SW480 (cell line): ENCODE measurements around the gene LTA.
A peak's percentile ranks its signal among the peaks of the same experiment; 100 is the strongest.
"Not testable (repeated sequence)": the region's sequence is repeated elsewhere in the genome, so short reads cannot be mapped to it uniquely, and the experiment has no call there.

Experiments
- DNase-seq: peaks from one replicate; pipeline ENCODE4 v3.0.0-alpha.2; 2016; ENCODE audit warnings: low spot score

Gene LTA

DNA sequence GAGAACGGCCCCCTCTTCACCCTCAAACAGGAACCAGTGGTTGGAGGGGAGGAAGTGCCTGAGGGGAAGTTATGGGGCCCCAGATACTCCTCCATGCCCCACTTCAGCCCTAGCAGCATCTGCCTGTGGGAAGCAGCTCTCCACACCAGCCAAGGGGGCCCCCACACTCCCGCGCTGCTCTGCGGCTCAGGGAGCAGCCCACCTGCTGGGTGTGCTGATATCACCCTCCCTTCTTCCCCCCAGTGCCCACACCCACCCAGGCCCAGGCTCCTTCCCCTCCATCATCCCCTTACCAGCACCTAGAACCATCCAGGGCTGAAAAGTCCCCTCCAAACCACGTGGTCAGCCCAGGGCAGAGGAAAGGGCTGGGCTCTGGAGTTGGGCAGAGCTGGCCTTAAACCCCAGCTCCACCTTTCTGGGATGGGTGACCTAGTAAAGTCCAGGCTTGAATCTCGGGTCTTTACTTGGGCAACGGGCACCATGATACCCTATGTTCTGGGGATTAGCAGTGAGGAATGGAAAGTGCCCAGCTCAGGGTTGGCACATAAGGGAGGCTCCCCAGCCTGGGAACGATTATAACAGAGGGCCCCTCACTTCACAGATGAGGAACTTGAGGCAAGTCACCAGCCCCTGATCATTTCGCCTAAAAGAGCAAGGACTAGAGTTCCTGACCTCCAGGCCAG is 14.7 kb downstream of the LTA start:
- DNase-seq, result no peak

- DNase-seq, result no peak
Measured at GRCh38 chr6:31587791-31588777, 16.0 kb downstream of the LTA start.

DNA sequence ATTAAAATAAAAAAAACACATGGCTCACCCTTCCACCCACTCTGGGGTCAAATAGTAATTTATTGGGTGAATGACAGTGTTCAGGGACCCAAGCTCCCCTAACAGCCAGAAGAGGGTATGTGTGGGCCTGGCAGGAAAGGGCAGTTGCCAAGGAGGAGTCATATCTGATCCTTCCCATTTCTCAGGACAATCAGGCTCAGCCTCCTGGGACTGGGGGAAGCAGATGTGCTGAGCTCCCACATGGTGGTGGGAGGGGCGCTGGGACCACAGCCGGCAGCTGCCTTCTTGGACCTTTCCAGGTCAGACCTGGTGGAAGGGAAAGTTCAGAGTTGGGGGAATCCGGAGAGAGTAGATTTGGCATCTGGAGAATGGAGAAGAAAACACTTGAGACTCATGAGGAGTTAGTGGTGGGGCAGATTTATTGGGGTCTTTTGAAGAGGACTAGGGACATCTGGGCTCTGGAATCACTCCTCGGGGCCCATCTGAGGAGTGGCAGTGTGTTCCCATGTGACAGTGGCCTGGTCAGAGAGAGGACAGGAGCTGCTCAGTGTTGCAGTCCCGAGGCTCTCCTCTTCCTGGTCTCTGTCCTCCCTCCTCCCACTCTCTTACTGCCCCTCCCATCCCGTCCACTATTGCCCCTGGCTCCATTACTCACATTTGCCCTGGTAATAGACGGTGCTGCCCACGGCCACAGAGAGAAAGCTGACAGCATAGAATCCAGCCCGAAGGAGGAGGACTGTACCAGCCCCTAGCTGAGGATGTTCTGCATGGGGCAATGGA is 17.0 kb downstream of the LTA start:
- DNase-seq, result no peak

DNA sequence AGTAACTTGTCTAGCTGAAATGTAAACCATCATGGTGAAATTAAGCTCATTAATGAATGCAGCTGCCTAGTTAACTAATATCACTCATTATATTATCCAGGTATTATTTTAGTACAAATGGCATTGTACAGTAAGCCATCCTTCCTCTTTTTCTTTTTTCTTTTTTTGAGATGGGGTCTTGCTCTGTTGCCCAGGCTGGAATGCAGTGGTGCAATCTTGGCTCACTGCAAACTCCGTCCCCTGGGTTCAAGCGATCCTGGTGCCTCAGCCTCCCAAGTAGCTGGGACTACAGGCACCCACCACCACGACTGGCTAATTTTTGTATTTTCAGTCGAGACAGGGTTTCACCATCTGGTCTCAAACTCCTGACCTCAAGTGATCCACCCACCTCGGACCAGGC is 18.6 kb downstream of the LTA start:
- DNase-seq, result not testable (repeated sequence)

GRCh38 chr6:31592396-31592771 is 20.3 kb downstream of the LTA start:
- no peak for DNase-seq

DNA sequence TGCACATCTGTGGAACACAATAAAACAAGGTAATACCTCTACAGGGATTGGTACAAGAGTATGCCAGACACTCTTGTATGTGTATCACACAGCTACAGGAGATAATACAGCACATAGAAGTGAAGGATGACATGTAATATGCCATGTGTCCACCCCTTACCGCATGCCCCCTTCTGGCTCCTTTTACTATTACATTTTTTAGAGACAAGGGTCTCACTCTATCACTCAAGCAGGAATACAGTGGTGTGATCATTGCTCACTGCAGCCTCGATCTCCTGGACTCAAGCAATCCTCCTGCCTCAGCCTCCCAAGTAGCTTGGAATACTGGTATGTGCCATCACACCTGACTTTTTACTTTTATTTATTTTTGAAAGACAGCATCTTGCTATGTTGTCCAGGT is 24.9 kb downstream of the LTA start:
- DNase-seq, result peak; percentile 50

DNA sequence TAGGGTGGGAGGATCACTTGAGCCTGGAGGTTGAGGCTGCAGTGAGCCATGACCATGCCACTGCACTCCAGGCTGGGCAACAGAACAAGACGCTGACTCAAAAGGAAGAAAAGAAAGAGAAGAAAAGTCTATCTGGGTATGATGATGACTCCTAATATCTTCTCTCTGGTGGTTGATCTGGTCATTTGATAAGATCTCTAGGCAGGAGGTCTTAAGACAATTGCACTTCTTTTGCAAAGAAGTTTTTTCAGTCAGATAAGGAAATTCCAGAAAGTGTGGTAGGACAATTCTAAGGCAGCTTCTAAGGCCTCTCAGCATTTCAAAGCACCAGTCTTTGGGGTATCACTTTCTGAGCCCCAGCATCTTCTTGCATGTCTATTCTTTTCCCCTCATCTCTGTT is 35.2 kb downstream of the LTA start:
- no peak for DNase-seq

- DNase-seq, result no peak
Measured at GRCh38 chr6:31609519-31610406, 37.7 kb downstream of the LTA start.

DNA sequence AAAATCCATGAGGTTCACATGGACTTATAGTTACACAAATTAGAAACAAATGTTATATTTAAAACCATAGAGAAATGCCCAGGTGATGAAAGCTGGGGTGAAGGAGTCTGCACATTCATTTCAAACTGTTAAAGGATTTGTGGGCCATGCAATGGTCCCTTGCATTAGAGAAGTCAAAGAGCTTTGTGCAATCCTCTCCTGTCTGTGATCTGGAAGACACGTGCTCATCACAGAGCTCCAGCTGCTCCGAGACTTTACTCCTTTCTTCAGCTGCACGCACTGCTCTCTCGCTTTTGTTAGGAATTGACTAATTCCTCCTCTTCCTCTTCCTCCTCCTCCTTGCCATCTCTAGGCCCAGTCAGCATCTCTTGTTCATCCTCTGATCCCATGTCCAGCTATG is 38.9 kb downstream of the LTA start:
- no peak for DNase-seq

DNA sequence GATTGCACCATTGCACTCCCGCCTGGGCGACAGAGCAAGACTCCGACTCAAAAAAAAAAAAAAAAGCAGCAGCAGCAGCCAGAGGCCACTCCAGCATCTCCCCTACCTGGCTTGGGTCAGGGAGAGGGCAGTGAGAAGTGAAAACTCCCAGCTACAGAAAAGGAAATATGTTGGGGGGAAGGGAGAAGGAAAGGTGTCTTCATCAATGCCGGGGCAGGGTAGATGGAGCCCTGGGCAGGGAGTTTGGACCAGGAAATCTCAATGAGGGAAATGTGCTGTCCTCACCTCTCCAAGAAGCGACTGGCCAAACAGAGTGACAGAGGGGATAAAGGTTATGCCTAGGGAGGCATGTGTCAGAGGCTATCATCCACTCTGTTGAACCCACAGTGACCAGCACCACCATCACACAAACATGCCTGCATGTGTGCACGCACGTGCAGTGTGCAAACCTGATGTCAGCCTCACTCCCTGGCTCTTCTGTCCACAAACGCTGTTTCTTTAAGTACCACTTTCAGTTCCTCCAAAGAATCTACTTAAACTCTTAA is 42.1 kb downstream of the LTA start:
- no peak for DNase-seq

DNA sequence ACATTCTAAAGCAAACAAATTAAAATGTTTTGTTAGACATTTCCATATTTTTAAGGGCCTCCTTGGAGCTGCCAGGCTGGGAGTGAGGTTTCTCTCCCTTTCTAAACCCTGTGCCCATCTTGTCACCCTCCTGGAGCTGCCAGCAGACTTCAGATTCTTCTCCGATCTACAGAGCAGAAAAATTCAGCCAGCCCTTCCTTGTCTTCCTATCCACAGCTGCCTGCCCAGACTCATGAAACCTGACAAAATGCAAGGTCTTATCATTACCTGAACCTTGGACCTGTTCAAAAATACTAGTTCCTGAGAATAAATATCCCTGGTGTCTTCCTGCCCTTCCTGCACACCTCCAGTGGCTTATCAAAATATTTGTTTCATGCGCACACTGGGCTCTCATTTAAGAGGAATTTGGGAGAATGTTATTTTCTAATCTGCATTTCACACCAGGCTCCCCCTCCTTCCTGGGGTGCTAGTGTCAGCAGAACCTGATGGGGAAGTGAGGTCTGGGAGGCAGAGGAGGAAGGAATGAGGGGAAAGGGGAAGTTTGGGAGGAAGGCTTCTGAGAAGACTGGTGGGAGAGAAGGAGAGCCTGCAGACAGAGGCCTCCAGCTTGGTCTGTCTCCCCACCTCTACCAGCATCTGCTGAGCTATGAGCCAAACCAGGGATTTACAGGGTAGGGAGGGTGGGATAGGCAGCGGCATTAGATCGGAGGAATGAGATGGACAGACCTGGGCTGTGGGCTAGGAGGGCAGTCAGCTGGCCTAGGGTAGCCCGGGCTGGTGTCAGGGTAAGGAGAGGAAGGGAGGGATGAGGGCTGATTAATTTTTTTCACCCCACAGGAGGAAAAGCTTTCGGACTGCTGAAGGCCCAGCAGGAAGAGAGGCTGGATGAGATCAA is 42.8 kb downstream of the LTA start, which contains the start of gene AIF1:
Gene AIF1, plus strand, starts transcription at position 551 of the 895 bp plus-strand sequence. Its CDS starts 96 bp downstream, at position 647.
- no peak for DNase-seq

- DNase-seq, result no peak
Measured at GRCh38 chr6:31615748-31616147, 43.7 kb downstream of the LTA start.

DNA sequence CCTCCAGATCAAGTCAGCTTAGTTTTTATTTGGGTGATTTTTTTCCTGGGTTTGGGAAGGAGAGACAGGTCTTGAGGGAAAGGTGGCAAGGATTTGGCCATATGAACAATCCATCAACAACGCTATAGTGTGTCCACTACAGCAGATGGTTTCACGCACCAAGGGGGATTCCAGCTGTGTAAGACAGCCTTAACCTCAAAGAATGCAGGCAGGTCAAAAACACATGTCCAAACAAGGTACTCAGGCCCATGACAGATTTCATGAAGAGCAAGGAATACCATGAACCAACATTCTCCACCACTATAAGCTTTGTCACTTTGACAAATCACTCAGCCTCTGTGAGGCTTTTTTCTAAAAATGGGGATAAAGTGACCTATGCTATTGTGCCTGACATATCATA is 44.9 kb downstream of the LTA start:
- no peak for DNase-seq

- DNase-seq, result peak; percentile 98
Measured at GRCh38 chr6:31619805-31620585, 47.9 kb downstream of the LTA start.

- DNase-seq, result peak; percentile 68
Measured at GRCh38 chr6:31620586-31621319, 48.7 kb downstream of the LTA start, which contains the start of gene PRRC2A. TSS of gene PRRC2A (plus strand) at chr6:31620715. CDS start at chr6:31622790, 2,075 bp downstream.

GRCh38 chr6:31621320-31621939 is 49.3 kb downstream of the LTA start:
- DNase-seq, result no peak

DNA sequence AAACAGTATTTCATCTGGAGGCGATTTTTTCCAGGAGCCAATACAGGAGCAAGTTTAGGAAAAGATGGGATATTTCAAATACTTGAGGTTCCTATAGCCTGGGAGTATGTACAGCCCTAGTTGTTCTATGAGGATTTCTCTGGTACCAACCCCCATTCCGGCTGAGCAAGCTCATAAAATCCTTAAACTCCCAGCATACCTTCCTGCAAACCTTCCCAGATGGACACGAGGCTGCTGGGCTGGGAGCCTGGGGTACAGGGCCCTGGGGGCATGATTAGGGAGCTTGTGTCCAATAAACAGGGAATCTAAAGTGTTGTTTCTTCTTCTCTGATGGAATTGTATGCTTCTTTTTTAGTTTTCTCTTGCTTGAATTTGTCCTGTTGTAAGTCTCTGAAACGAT is 49.9 kb downstream of the LTA start:
- DNase-seq, result no peak

DNA sequence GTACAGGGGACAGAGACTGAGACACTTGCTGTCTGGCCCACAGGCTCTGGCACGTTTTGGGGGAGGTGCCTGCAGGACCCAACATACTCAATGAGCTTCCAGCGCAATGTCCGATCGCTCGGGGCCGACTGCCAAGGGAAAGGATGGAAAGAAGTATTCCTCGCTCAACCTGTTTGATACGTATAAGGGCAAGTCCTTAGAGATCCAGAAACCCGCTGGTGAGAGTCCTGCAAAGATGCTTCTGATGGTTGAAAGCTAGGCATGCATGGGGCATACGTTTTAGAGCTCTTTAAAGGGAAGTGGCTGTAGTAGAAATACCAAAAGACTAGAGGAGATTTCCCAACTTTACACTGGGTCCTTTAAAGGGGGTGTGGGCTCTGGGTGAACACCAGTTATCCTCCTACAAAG is 50.6 kb downstream of the LTA start:
- no peak for DNase-seq
